ENCODE results near the gene ZNF786. TPM values are rescaled to one million over a fixed set of nuclear protein-coding genes. Genes with fewer than 3 reads are reported as not detected.

Gene ZNF786
- total and polyA plus RNA-seq, 9 of the 15 experiments (the other 6 are each of a cell fraction or from before 2014, with no cell fraction given) = 0.31 to 5.4 (median 3.0) TPM

DNA sequence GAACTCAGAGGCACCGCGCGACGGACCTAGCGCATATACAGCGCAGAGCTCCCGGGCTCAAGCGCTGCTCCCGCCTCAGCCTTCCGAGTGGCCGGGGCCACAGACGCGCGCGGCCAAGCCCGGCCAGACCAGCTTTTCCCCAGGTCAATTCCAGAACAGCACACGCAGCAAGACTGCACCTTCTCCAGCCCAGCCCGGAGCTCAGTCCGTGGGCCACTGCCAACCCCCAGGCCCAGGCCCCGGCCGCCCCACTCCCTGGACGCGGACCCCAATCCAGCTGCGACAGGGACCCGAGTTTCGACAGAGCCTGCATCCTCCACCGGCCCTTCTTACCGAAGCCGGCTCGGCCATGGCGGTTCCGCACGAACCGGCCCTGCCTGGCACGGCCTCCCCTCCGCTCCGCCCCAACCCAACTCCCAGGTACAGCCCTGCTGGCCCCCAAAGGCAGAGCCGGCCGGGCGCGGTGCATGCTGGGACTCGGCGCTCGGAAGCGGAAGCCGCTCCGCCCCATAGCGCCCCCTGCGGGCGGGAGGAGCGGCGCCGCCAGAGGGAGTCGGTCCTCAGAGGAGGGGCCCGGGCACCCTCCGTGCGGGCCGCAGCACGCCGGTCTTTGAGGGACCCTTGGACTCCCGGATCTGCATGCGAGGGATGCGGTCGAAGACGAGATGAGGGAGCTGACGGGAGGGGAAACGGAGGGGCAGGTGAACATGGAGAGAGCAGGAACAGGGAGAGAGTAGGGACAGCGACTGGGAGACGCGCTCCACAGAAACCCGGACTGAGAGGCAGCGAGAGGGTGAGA, 35.5 kb upstream of the ZNF786 start, which contains the start of gene ZNF425 (continued):
- TF ChIP-seq TGIF2 (CRISPR knock-in tag; IDR thresholded peaks at IDR 0.05) (peak; percentile 86; the same call in 1 of the 2 replicates), RBFOX2 (IDR thresholded peaks at IDR 0.05; ENCODE audit: low read depth, low read length) (peak; percentile 99), POLR3G (IDR thresholded peaks at IDR 0.05; ENCODE audit: extremely low read depth, insufficient read length, insufficient replicate concordance) (no peak), ZEB2 (IDR thresholded peaks at IDR 0.05) (no peak), WHSC1 (IDR thresholded peaks at IDR 0.05; ENCODE audit: low read length) (no peak), CC2D1A (IDR thresholded peaks at IDR 0.05) (no peak), GTF2A2 (tag; IDR thresholded peaks at IDR 0.05) (peak; percentile 39; the same call in 1 of the 2 replicates), KAT2B (IDR thresholded peaks at IDR 0.05; ENCODE audit: low read depth, low read length) (peak; percentile 79), GABPA (tag; conservative IDR thresholded peaks at IDR 0.05; ENCODE audit: low read depth) (peak; percentile 94), ZFX (CRISPR knock-in tag; IDR thresholded peaks at IDR 0.05) (peak; percentile 99), TBL1XR1 (IDR thresholded peaks at IDR 0.05; ENCODE audit: low read length in 2 of 2) (peak in 1 of 2 experiments; percentile 44; a peak in 1 of 4 replicates), ZNF174 (CRISPR knock-in tag; IDR thresholded peaks at IDR 0.05) (no peak), CCAR2 (IDR thresholded peaks at IDR 0.05; ENCODE audit: low read depth, low read length) (no peak), ETV5 (CRISPR knock-in tag; IDR thresholded peaks at IDR 0.05; ENCODE audit: low read depth) (peak; percentile 95)
- TF ChIP-seq, protein P1, sequence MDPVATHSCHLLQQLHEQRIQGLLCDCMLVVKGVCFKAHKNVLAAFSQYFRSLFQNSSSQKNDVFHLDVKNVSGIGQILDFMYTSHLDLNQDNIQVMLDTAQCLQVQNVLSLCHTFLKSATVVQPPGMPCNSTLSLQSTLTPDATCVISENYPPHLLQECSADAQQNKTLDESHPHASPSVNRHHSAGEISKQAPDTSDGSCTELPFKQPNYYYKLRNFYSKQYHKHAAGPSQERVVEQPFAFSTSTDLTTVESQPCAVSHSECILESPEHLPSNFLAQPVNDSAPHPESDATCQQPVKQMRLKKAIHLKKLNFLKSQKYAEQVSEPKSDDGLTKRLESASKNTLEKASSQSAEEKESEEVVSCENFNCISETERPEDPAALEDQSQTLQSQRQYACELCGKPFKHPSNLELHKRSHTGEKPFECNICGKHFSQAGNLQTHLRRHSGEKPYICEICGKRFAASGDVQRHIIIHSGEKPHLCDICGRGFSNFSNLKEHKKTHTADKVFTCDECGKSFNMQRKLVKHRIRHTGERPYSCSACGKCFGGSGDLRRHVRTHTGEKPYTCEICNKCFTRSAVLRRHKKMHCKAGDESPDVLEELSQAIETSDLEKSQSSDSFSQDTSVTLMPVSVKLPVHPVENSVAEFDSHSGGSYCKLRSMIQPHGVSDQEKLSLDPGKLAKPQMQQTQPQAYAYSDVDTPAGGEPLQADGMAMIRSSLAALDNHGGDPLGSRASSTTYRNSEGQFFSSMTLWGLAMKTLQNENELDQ (CRISPR knock-in tag; IDR thresholded peaks at IDR 0.05; ENCODE audit: borderline replicate concordance) = 0 out of 2 replicates have a peak, but pooled peaks have one; percentile 24
- TF ChIP-seq, protein P2, sequence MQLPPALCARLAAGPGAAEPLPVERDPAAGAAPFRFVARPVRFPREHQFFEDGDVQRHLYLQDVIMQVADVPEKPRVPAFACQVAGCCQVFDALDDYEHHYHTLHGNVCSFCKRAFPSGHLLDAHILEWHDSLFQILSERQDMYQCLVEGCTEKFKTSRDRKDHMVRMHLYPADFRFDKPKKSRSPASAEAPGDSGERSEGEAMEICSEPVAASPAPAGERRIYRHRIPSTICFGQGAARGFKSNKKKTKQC (CRISPR knock-in tag; IDR thresholded peaks at IDR 0.05) = peak; percentile 97
- TF ChIP-seq, protein P3, sequence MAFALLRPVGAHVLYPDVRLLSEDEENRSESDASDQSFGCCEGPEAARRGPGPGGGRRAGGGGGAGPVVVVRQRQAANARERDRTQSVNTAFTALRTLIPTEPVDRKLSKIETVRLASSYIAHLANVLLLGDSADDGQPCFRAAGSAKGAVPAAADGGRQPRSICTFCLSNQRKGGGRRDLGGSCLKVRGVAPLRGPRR (CRISPR knock-in tag; IDR thresholded peaks at IDR 0.05) = peak; percentile 15; the same call in 1 of the 2 replicates
- TF ChIP-seq, protein P4, sequence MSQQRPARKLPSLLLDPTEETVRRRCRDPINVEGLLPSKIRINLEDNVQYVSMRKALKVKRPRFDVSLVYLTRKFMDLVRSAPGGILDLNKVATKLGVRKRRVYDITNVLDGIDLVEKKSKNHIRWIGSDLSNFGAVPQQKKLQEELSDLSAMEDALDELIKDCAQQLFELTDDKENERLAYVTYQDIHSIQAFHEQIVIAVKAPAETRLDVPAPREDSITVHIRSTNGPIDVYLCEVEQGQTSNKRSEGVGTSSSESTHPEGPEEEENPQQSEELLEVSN (IDR thresholded peaks at IDR 0.05; ENCODE audit: borderline replicate concordance in 1 of 2, extremely low read depth in 1 of 2, insufficient read depth in 1 of 2, insufficient read length in 1 of 2, low read depth in 1 of 2, low read length in 1 of 2, poor library complexity in 1 of 2, severe bottlenecking in 1 of 2) = peak in 1 of 2 experiments; percentile 81
- TF ChIP-seq, protein P5, sequence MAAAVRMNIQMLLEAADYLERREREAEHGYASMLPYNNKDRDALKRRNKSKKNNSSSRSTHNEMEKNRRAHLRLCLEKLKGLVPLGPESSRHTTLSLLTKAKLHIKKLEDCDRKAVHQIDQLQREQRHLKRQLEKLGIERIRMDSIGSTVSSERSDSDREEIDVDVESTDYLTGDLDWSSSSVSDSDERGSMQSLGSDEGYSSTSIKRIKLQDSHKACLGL (CRISPR knock-in tag; IDR thresholded peaks at IDR 0.05; ENCODE audit: borderline replicate concordance, poor library complexity, severe bottlenecking) = no peak
- TF ChIP-seq, protein P6, sequence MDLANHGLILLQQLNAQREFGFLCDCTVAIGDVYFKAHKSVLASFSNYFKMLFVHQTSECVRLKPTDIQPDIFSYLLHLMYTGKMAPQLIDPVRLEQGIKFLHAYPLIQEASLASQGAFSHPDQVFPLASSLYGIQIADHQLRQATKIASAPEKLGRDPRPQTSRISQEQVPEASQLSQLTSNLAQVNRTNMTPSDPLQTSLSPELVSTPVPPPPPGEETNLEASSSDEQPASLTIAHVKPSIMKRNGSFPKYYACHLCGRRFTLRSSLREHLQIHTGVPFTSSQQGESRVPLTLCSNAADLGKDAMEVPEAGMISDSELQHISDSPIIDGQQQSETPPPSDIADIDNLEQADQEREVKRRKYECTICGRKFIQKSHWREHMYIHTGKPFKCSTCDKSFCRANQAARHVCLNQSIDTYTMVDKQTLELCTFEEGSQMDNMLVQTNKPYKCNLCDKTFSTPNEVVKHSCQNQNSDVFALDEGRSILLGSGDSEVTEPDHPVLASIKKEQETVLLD (IDR thresholded peaks at IDR 0.05) = no peak; the same call in none of the 2 replicates
